ENCODE results near the gene SEC62. TPM values are rescaled to one million over a fixed set of nuclear protein-coding genes. Genes with fewer than 3 reads are reported as not detected.

SEC62 gene
- total RNA-seq, 1 donor from 2014 or later: 99.2 TPM

DNA sequence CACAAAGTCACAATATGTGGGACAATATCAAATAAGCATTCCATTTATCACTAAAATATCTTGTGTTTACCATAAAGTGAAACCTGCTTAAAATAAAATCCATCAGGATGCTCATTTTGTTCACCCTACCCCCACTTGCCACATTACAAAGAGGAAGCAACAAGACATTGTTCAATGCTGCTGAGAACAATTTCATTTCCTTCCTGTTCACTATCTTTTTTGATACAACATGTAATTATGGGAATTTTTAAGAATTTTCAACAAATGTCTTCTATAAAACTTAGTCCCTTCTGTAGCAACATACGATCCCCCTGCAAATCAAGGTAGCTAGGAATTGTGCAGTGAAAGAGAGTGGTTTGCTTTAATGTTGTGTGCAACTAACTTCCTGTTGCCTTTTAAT, 36.3 kb downstream of the SEC62 start:
- Mint-ChIP-seq H3K27ac (ENCODE audit: unreplicated experiment) (no peak overlapping the region), H3K9me3 (ENCODE audit: low read depth) (no peaks in the 10 kb centered on the region), H3K4me1 (ENCODE audit: low read depth) (no peaks in the 10 kb centered on the region), H3K36me3 (ENCODE audit: low read depth) (peaks cover 7% of the 10 kb centered on the region), H3K4me3 (ENCODE audit: unreplicated experiment) (no peak overlapping the region), H3K27me3 (ENCODE audit: low read depth) (no peaks in the 10 kb centered on the region)
- no peak for DNase-seq (ENCODE audit: low spot score)
- TF ChIP-seq CTCF (IDR thresholded peaks at IDR 0.05): no peak

- no peak for DNase-seq (ENCODE audit: low spot score)
- no peaks in the 10 kb centered on the region for H3K4me1 Mint-ChIP-seq (ENCODE audit: low read depth)
- no peaks in the 10 kb centered on the region for H3K27me3 Mint-ChIP-seq (ENCODE audit: low read depth)
- H3K36me3 Mint-ChIP-seq (ENCODE audit: low read depth): peaks cover 7% of the 10 kb centered on the region
- no peak for TF ChIP-seq CTCF (IDR thresholded peaks at IDR 0.05)
- no peak overlapping the region for H3K27ac Mint-ChIP-seq (ENCODE audit: unreplicated experiment)
- no peak overlapping the region for H3K4me3 Mint-ChIP-seq (ENCODE audit: unreplicated experiment)
- no peaks in the 10 kb centered on the region for H3K9me3 Mint-ChIP-seq (ENCODE audit: low read depth)
Observed at GRCh38 chr3:170003881-170004356, 37.3 kb downstream of the SEC62 start.

GRCh38 chr3:170007031-170007663, 40.5 kb downstream of the SEC62 start:
- DNase-seq (ENCODE audit: low spot score): no peak
- Mint-ChIP-seq H3K4me1 (ENCODE audit: low read depth) (no peaks in the 10 kb centered on the region), H3K36me3 (ENCODE audit: low read depth) (peaks cover 1% of the 10 kb centered on the region), H3K27me3 (ENCODE audit: low read depth) (no peaks in the 10 kb centered on the region), H3K9me3 (ENCODE audit: low read depth) (no peaks in the 10 kb centered on the region), H3K4me3 (ENCODE audit: unreplicated experiment) (no peak overlapping the region), H3K27ac (ENCODE audit: unreplicated experiment) (peak overlapping the region; percentile 3)
- no peak for TF ChIP-seq CTCF (IDR thresholded peaks at IDR 0.05)

GRCh38 chr3:170010498-170010897, 43.9 kb downstream of the SEC62 start:
- Mint-ChIP-seq H3K27ac (ENCODE audit: unreplicated experiment) (no peak overlapping the region), H3K27me3 (ENCODE audit: low read depth) (no peaks in the 10 kb centered on the region), H3K4me1 (ENCODE audit: low read depth) (no peaks in the 10 kb centered on the region), H3K36me3 (ENCODE audit: low read depth) (peaks cover 1% of the 10 kb centered on the region), H3K4me3 (ENCODE audit: unreplicated experiment) (no peak overlapping the region), H3K9me3 (ENCODE audit: low read depth) (no peaks in the 10 kb centered on the region)
- no peak for DNase-seq (ENCODE audit: low spot score)
- no peak for TF ChIP-seq CTCF (IDR thresholded peaks at IDR 0.05)

- Mint-ChIP-seq H3K4me1 (ENCODE audit: low read depth) (no peaks in the 10 kb centered on the region), H3K36me3 (ENCODE audit: low read depth) (no peaks in the 10 kb centered on the region), H3K4me3 (ENCODE audit: unreplicated experiment) (no peak overlapping the region), H3K27me3 (ENCODE audit: low read depth) (no peaks in the 10 kb centered on the region), H3K9me3 (ENCODE audit: low read depth) (no peaks in the 10 kb centered on the region), H3K27ac (ENCODE audit: unreplicated experiment) (no peak overlapping the region)
- TF ChIP-seq CTCF (IDR thresholded peaks at IDR 0.05): no peak
- no peak for DNase-seq (ENCODE audit: low spot score)
Observed at GRCh38 chr3:170012683-170013400, 46.2 kb downstream of the SEC62 start.
